Measurements from ENCODE around the gene GPNMB. TPM values are rescaled to one million over a fixed set of nuclear protein-coding genes. Genes with fewer than 3 reads are reported as not detected.
"Not testable (repeated sequence)": the region's sequence is repeated elsewhere in the genome, so short reads cannot be mapped to it uniquely, and the experiment has no call there.

GPNMB gene
- 2.6 TPM for total RNA-seq (2013)
- 1 to 10 TPM; 1.3 to 3.0 (median 1.5) TPM for polyA plus RNA-seq
- 1.5 and 2.6 TPM in 2 replicates for polyA minus RNA-seq
- total RNA-seq = 6.2 to 55.0 (median 12.0) reads per million in 11 experiments

GRCh38 chr7:23246555-23246954, at the start of gene GPNMB:
Gene GPNMB, plus strand, starts transcription at chr7:23246775. Its CDS starts 83 bp downstream, at chr7:23246858.
- no peaks in the 10 kb centered on the region for H3K27me3 ChIP-seq (ENCODE audit: control insufficient read depth in 2 of 2, insufficient read depth in 2 of 2, low read length in 2 of 2)
- peak within 1 kb of the TSS; percentile 82 to 89 for H3K4me3 Mint-ChIP-seq
- peak within 1 kb of the TSS; percentile 68 to 95 for H3K27ac ChIP-seq (ENCODE audit: low read depth in 1 of 2, low read length in 2 of 2)
- H2AFZ ChIP-seq (ENCODE audit: insufficient read depth, low read depth, low read length, poor library complexity, severe bottlenecking) = peak within 1 kb of the TSS; percentile 97
- H3K9me3 ChIP-seq (replicated peaks in 1 of 2; ENCODE audit: control insufficient read depth in 1 of 2, insufficient read depth in 1 of 2, low read length in 2 of 2) = no peaks in the 10 kb centered on the region
- intact Hi-C loops (cut with micrococcal nuclease) = loop anchor here (2.0 to 10.0 kb wide), 2 partner anchors 38 to 62 kb away; partner anchors contain the start of gene NUP42 (in 1 of the 2)
- peak within 1 kb of the TSS; percentile 82 to 93 (median 90) for H3K27ac Mint-ChIP-seq
- H3K9ac ChIP-seq (ENCODE audit: insufficient read depth, low read length, poor library complexity, severe bottlenecking) = peak within 1 kb of the TSS; percentile 87
- H3K9me3 Mint-ChIP-seq = peaks cover 0 to 4% (median under 1%) of the 10 kb centered on the region in 7 donors
- TF ChIP-seq CTCF (IDR thresholded peaks at IDR 0.05) = no peak
- H4K20me1 ChIP-seq (ENCODE audit: insufficient read depth, low read length) = no peaks in the 10 kb centered on the region
- H3K4me3 ChIP-seq (replicated peaks in 1 of 3; ENCODE audit: low read depth in 2 of 3, low read length in 3 of 3) = peak within 1 kb of the TSS; percentile 29 to 87 (median 57)
- DNase-seq = peak; percentile 29 to 67 (median 50)
- H3K4me1 ChIP-seq (ENCODE audit: control insufficient read depth in 1 of 2, insufficient read depth in 2 of 2, low read length in 2 of 2) = peaks cover 33 to 36% of the 10 kb centered on the region in 2 donors
- no peaks in the 10 kb centered on the region for H3K36me3 ChIP-seq (replicated peaks in 1 of 2; ENCODE audit: control insufficient read depth in 1 of 2, insufficient read depth in 2 of 2, low read length in 2 of 2)
- H3K4me2 ChIP-seq (replicated peaks; ENCODE audit: extremely low read depth, low read length, poor library complexity, severe bottlenecking) = peak within 1 kb of the TSS; percentile 86
- WGBS (ENCODE audit: insufficient coverage) = 89% methylated on average over 4 of the region's 7 CpGs
- H3K36me3 Mint-ChIP-seq = peaks cover 0 to 1% of the 10 kb centered on the region in 2 donors
- H3K4me1 Mint-ChIP-seq = peaks cover 36% of the 10 kb centered on the region
- H3K79me2 ChIP-seq (ENCODE audit: insufficient read depth, low read length) = no peaks in the 10 kb centered on the region
- peaks cover 2 to 6% (median 2%) of the 10 kb centered on the region in 3 donors for H3K27me3 Mint-ChIP-seq (ENCODE audit: low read depth in 3 of 3)

GRCh38 chr7:23197745-23198144, 48.8 kb upstream of the GPNMB start:
- H3K4me3 ChIP-seq (replicated peaks in 1 of 3; ENCODE audit: low read depth in 2 of 3, low read length in 3 of 3); H4K20me1 ChIP-seq (ENCODE audit: insufficient read depth, low read length); DNase-seq; H3K4me2 ChIP-seq (replicated peaks; ENCODE audit: extremely low read depth, low read length, poor library complexity, severe bottlenecking); H3K9me3 ChIP-seq (replicated peaks in 1 of 2; ENCODE audit: control insufficient read depth in 1 of 2, insufficient read depth in 1 of 2, low read length in 2 of 2); intact Hi-C loops (cut with micrococcal nuclease); H3K27me3 ChIP-seq (ENCODE audit: control insufficient read depth in 2 of 2, insufficient read depth in 2 of 2, low read length in 2 of 2); H3K4me1 ChIP-seq (ENCODE audit: control insufficient read depth in 1 of 2, insufficient read depth in 2 of 2, low read length in 2 of 2); H3K9ac ChIP-seq (ENCODE audit: insufficient read depth, low read length, poor library complexity, severe bottlenecking); H2AFZ ChIP-seq (ENCODE audit: insufficient read depth, low read depth, low read length, poor library complexity, severe bottlenecking); H3K27ac ChIP-seq (ENCODE audit: low read depth in 1 of 2, low read length in 2 of 2); H3K9me3 Mint-ChIP-seq; H3K27me3 Mint-ChIP-seq (ENCODE audit: low read depth in 3 of 3); H3K4me3 Mint-ChIP-seq; H3K79me2 ChIP-seq (ENCODE audit: insufficient read depth, low read length); H3K4me1 Mint-ChIP-seq: not testable (repeated sequence)
- WGBS (ENCODE audit: insufficient coverage) = 100% methylated on average over 4 of the region's 5 CpGs
- H3K36me3 ChIP-seq (replicated peaks in 1 of 2; ENCODE audit: control insufficient read depth in 1 of 2, insufficient read depth in 2 of 2, low read length in 2 of 2) = peaks cover 59 to 76% of the 10 kb centered on the region in 2 donors
- peak overlapping the region in 1 of 7 donors; percentile 61 for H3K27ac Mint-ChIP-seq
- H3K36me3 Mint-ChIP-seq = peaks cover 55 to 79% of the 10 kb centered on the region in 2 donors
